H1 (cell line): ENCODE results near the gene HRH3. TPM values are rescaled to one million over a fixed set of nuclear protein-coding genes. Genes with fewer than 3 reads are reported as not detected.

Source experiments
- CTCF ChIA-PET: fragments of 300-600 bp; sonication (Branson Sonifier 250); formaldehyde crosslinking; loops from one replicate; lab custom pipeline; 2021; ENCODE audit not compliant: partially characterized antibody; lab: Charles Lee
- POLR2A ChIA-PET: fragments of 300-600 bp; sonication (Branson Sonifier 250); formaldehyde crosslinking; loops from one replicate; lab custom pipeline; 2021; ENCODE audit warnings: inconsistent platforms; ENCODE audit not compliant: partially characterized antibody; lab: Charles Lee
- DNase-seq, 2 experiments: peaks; one replicate each; pipeline versions ENCODE4 v3.0.0 to v3.0.0-alpha.2; 2010 to 2022; ENCODE audit warnings: low spot score in 2 of 2, low read depth in 1 of 2, mixed read lengths in 1 of 2
- FAIRE-seq: peaks from 2 replicates; lab custom pipeline; 2011; peaks lifted over from hg19 to GRCh38; lab: Jason Lieb, UNC
- H2AFZ ChIP-seq: 2 replicates; pipeline ENCODE4 v1.8.1; 2012; ENCODE audit warnings: low read length, inconsistent platforms
- H2AK5ac ChIP-seq: 2 replicates; pipeline ENCODE4 v1.6.1; 2013; ENCODE audit warnings: low read depth, low read length
- H2BK120ac ChIP-seq: replicated peaks from 2 replicates; pipeline ENCODE3; 2013; ENCODE audit warnings: low read depth, low read length, inconsistent platforms
- H2BK12ac ChIP-seq: 2 replicates; pipeline ENCODE4 v1.6.1; 2013; ENCODE audit warnings: low read depth, low read length
- H2BK15ac ChIP-seq: 2 replicates; pipeline ENCODE4 v1.6.1; 2013; ENCODE audit warnings: low read length
- H2BK20ac ChIP-seq: 2 replicates; pipeline ENCODE4 v1.6.1; 2013; ENCODE audit warnings: low read length
- H2BK5ac ChIP-seq: 2 replicates; pipeline ENCODE4 v1.6.1; 2013; ENCODE audit warnings: low read depth, low read length
- H3K14ac ChIP-seq: 2 replicates; pipeline ENCODE4 v1.6.1; 2013; ENCODE audit warnings: inconsistent platforms; ENCODE audit not compliant: insufficient read length
- H3K18ac ChIP-seq: 2 replicates; pipeline ENCODE4 v1.6.1; 2013; ENCODE audit warnings: low read length; ENCODE audit errors: extremely low read depth
- H3K23ac ChIP-seq: 2 replicates; pipeline ENCODE4 v1.6.1; 2013; ENCODE audit warnings: inconsistent platforms; ENCODE audit not compliant: insufficient read length
- H3K23me2 ChIP-seq: 2 replicates; pipeline ENCODE4 v1.6.1; 2013; ENCODE audit warnings: low read depth, low read length
- H3K27ac ChIP-seq: 2 replicates; pipeline ENCODE4 v1.6.1; 2011; ENCODE audit warnings: low read depth, low read length, inconsistent platforms
- H3K27me3 ChIP-seq, 4 experiments: replicated peaks in 1 of 4; 1 replicate in 1 of 4; 2 replicates in 3 of 4; pipeline versions ENCODE4 v1.6.1 to v1.8.1; 2011 to 2013; ENCODE audit warnings: low read length in 3 of 4, mild to moderate bottlenecking in 3 of 4, inconsistent platforms in 2 of 4, mixed read lengths in 2 of 4, moderate library complexity in 1 of 4; ENCODE audit not compliant: control insufficient read depth in 3 of 4, insufficient read depth in 3 of 4; ENCODE audit errors: extremely low read depth in 1 of 4
- H3K36me3 ChIP-seq, 4 experiments: 2 replicates each; pipeline versions ENCODE4 v1.6.1 to v1.8.1; 2011 to 2013; ENCODE audit warnings: mild to moderate bottlenecking in 4 of 4, low read length in 3 of 4, moderate library complexity in 2 of 4, control low read depth in 1 of 4, inconsistent platforms in 1 of 4; ENCODE audit not compliant: insufficient read depth in 4 of 4, control insufficient read depth in 2 of 4
- H3K4ac ChIP-seq: replicated peaks from 2 replicates; pipeline ENCODE3; 2013; ENCODE audit warnings: low read length, low read depth, mixed read lengths, inconsistent platforms; ENCODE audit not compliant: insufficient read length
- H3K4me1 ChIP-seq, 4 experiments: replicated peaks in 1 of 4; 1 replicate in 1 of 4; 2 replicates in 3 of 4; pipeline versions ENCODE4 v1.6.1 to v1.8.1; 2011 to 2013; ENCODE audit warnings: low read length in 3 of 4, inconsistent platforms in 2 of 4, mixed read lengths in 1 of 4; ENCODE audit not compliant: insufficient read depth in 4 of 4, control insufficient read depth in 3 of 4
- H3K4me2 ChIP-seq, 2 experiments: 2 replicates each; pipeline versions ENCODE4 v1.6.1 to v1.8.1; 2011 to 2013; ENCODE audit warnings: low read depth in 2 of 2, low read length in 2 of 2, control low read depth in 1 of 2, inconsistent platforms in 1 of 2, mild to moderate bottlenecking in 1 of 2; ENCODE audit not compliant: insufficient read depth in 1 of 2
- H3K4me3 ChIP-seq, 4 experiments: fragments of 200-600, 300-600 bp in 1 of 4; sonication (generic), shearing (Covaris generic), sonication (Bioruptor Twin) in 1 of 4; 2 replicates each; pipeline versions ENCODE4 v1.5.1 to v1.8.1; 2011 to 2016; ENCODE audit warnings: low read length in 4 of 4, low read depth in 3 of 4, control low read depth in 2 of 4, inconsistent platforms in 2 of 4, mild to moderate bottlenecking in 2 of 4, mixed read lengths in 1 of 4, moderate library complexity in 1 of 4; ENCODE audit not compliant: insufficient read depth in 2 of 4; ENCODE audit errors: extremely low read depth in 1 of 4
- H3K56ac ChIP-seq: replicated peaks from 2 replicates; pipeline ENCODE3; 2013; ENCODE audit warnings: low read depth, mild to moderate bottlenecking, mixed read lengths, low read length, inconsistent platforms; ENCODE audit not compliant: insufficient read length
- H3K79me1 ChIP-seq: 2 replicates; pipeline ENCODE4 v1.6.1; 2013; ENCODE audit warnings: low read depth, low read length, control low read depth
- H3K79me2 ChIP-seq, 2 experiments: 2 replicates each; pipeline versions ENCODE4 v1.6.1 to v1.8.1; 2012 to 2013; ENCODE audit warnings: low read length in 2 of 2, mild to moderate bottlenecking in 2 of 2, inconsistent platforms in 1 of 2; ENCODE audit not compliant: insufficient read depth in 2 of 2, control insufficient read depth in 1 of 2
- H3K9ac ChIP-seq, 4 experiments: replicated peaks in 1 of 4; 1 replicate in 1 of 4; 2 replicates in 3 of 4; pipeline versions ENCODE4 v1.6.1 to v1.8.1; 2011 to 2013; ENCODE audit warnings: low read depth in 3 of 4, low read length in 3 of 4, control low read depth in 2 of 4, mild to moderate bottlenecking in 2 of 4, moderate library complexity in 2 of 4, inconsistent platforms in 1 of 4; ENCODE audit errors: extremely low read depth in 1 of 4
- H3K9me3 ChIP-seq, 2 experiments: 2 replicates each; pipeline versions ENCODE4 v1.6.1 to v1.8.1; 2012 to 2013; ENCODE audit warnings: mild to moderate bottlenecking in 2 of 2, moderate library complexity in 2 of 2, control low read depth in 1 of 2, inconsistent platforms in 1 of 2, low read depth in 1 of 2, low read length in 1 of 2, mixed read lengths in 1 of 2; ENCODE audit not compliant: insufficient read depth in 2 of 2
- H4K20me1 ChIP-seq, 2 experiments: replicated peaks in 1 of 2; 2 replicates each; pipeline versions ENCODE3 to v1.8.1; 2011 to 2013; ENCODE audit warnings: inconsistent platforms in 2 of 2, low read length in 2 of 2, mild to moderate bottlenecking in 1 of 2; ENCODE audit not compliant: insufficient read depth in 2 of 2, control insufficient read depth in 1 of 2
- H4K5ac ChIP-seq: 2 replicates; pipeline ENCODE4 v1.6.1; 2013; ENCODE audit warnings: low read length, low read depth, mixed read lengths, inconsistent platforms; ENCODE audit not compliant: insufficient read length
- H4K8ac ChIP-seq: 2 replicates; pipeline ENCODE4 v1.8.0; 2013; ENCODE audit warnings: mild to moderate bottlenecking, moderate library complexity, low read length, inconsistent platforms; ENCODE audit not compliant: insufficient read depth; ENCODE audit errors: extremely low read depth
- H4K91ac ChIP-seq: replicated peaks from 2 replicates; pipeline ENCODE3; 2013; ENCODE audit warnings: low read length, mixed read lengths, inconsistent platforms; ENCODE audit not compliant: insufficient read length
- BCL11A ChIP-seq, 2 experiments: IDR thresholded peaks; one replicate each; pipeline ENCODE4 v1.6.1; 2011; ENCODE audit warnings: low read depth in 2 of 2, low read length in 2 of 2, mild to moderate bottlenecking in 2 of 2
- EGR1 ChIP-seq: IDR thresholded peaks from 2 replicates; pipeline ENCODE4 v1.6.1; 2011; ENCODE audit warnings: low read depth, low read length, borderline replicate concordance
- JUN ChIP-seq: IDR thresholded peaks from 2 replicates; pipeline ENCODE4 v1.6.1; 2011; ENCODE audit warnings: low read depth, mild to moderate bottlenecking, improper control_type of control experiment, low read length
- KDM5A ChIP-seq: fragments of 200-600 bp; IDR thresholded peaks from 2 replicates; pipeline ENCODE4 v1.7.1; 2012; ENCODE audit warnings: mild to moderate bottlenecking, low read length, inconsistent platforms, mixed read lengths
- POU5F1 ChIP-seq: IDR thresholded peaks from 2 replicates; pipeline ENCODE4 v1.6.1; 2011; ENCODE audit warnings: low read depth, mild to moderate bottlenecking, low read length, moderate library complexity
- RBBP5 ChIP-seq: IDR thresholded peaks from 2 replicates; pipeline ENCODE4 v1.7.1; 2012; ENCODE audit warnings: low read depth, mild to moderate bottlenecking, inconsistent platforms, low read length, moderate library complexity, borderline replicate concordance
- SIN3A ChIP-seq, 2 experiments: IDR thresholded peaks in 1 of 2; conservative IDR thresholded peaks in 1 of 2; 2 replicates each; pipeline ENCODE4 v1.6.1; 2011 to 2012; ENCODE audit warnings: low read length in 2 of 2, improper control_type of control experiment in 1 of 2, low read depth in 1 of 2, mild to moderate bottlenecking in 1 of 2
- SP4 ChIP-seq: IDR thresholded peaks from 2 replicates; pipeline ENCODE4 v1.6.1; 2012; ENCODE audit warnings: low read length, inconsistent platforms
- SUZ12 ChIP-seq: fragments of 200-600 bp; sonication (generic); IDR thresholded peaks from 2 replicates; pipeline ENCODE4 v1.6.1; 2012; ENCODE audit warnings: mild to moderate bottlenecking, inconsistent platforms, low read length, moderate library complexity, mixed read lengths
- TBP ChIP-seq: IDR thresholded peaks from 2 replicates; pipeline ENCODE4 v1.6.1; 2011; ENCODE audit warnings: low read depth, low read length, improper control_type of control experiment
- USF2 ChIP-seq: IDR thresholded peaks from 2 replicates; pipeline ENCODE4 v1.6.1; 2011; ENCODE audit warnings: low read length, improper control_type of control experiment
- YY1 ChIP-seq: IDR thresholded peaks from 2 replicates; pipeline ENCODE4 v1.6.1; 2011; ENCODE audit warnings: low read depth, mild to moderate bottlenecking, low read length
- WGBS, 2 experiments: shearing (Covaris generic) in 1 of 2; methylation state at CpG; one replicate each; pipeline versions ENCODE4 v1.1.6 to v1.1.7; 2013 to 2015; ENCODE audit warnings: low lambda C conversion rate in 2 of 2, mixed read lengths in 2 of 2, inconsistent platforms in 1 of 2, low coverage in 1 of 2, missing lambda C conversion rate in 1 of 2; ENCODE audit not compliant: insufficient replicate concordance in 2 of 2, insufficient coverage in 1 of 2, insufficient read length in 1 of 2; ENCODE audit errors: extremely low coverage in 1 of 2, missing lambda C conversion rate in 1 of 2; 5-methylcytosine and 5-hydroxymethylcytosine counted together
- polyA plus RNA-seq, 7 experiments: library from polyadenylated mRNA; depleted of rRNA in 3 of 7; stranded (reverse) in 5 of 7; unstranded in 2 of 7; fragments of >200 nt in 5 of 7; fragments of 200-250 nt in 2 of 7; gene quantifications; 1 replicate in 5 of 7; 2 replicates in 1 of 7; 4 replicates in 1 of 7; pipeline versions ENCODE4 v1.2.1 to v1.2.3, GENCODE V29; 2011 to 2013; ENCODE audit warnings: missing spikeins in 2 of 7, mixed read lengths in 2 of 7
- total RNA-seq: library from RNA; stranded (reverse); fragmentation: NEBNext Ultra II Directional; extraction: Animal tissue kit (Norgen Biotek cat#: 25700); gene quantifications from 2 replicates; pipeline ENCODE4 v1.2.1, GENCODE V29; 2021

HRH3 gene
- total and polyA plus RNA-seq, 2 of the 8 experiments (the other 6 are each of a cell fraction or from before 2014, with no cell fraction given), result 2.0 to 4.5 TPM

- peaks cover 0 to 15% (median under 1%) of the 10 kb centered on the region in 4 experiments; a peak in 5 of 8 replicates for H3K36me3 ChIP-seq
- H2BK15ac ChIP-seq, result no peak overlapping the region
- H3K27ac ChIP-seq, result no peak overlapping the region
- H3K4me3 ChIP-seq, result no peak overlapping the region
- H2AK5ac ChIP-seq, result no peak overlapping the region
- no peak overlapping the region for H3K4me2 ChIP-seq
- FAIRE-seq (no peak), DNase-seq (no peak)
- H4K8ac ChIP-seq, result no peak overlapping the region
- POLR2A ChIA-PET, result interaction anchor here (1.7 kb wide), 1 partner anchor 12 kb away, joined by 4 read pairs; no protein-coding TSS in a partner anchor
- H3K18ac ChIP-seq, result no peak overlapping the region
- H2AFZ ChIP-seq, result no peak overlapping the region
- H2BK5ac ChIP-seq, result no peak overlapping the region
- H2BK12ac ChIP-seq, result no peak overlapping the region
- CTCF ChIA-PET, result interaction anchor here (1.1 to 2.7 kb wide), 2 partner anchors 12 to 37 kb away, joined by 3 to 18 read pairs; no protein-coding TSS in a partner anchor
- peaks cover 8% of the 10 kb centered on the region for H3K79me1 ChIP-seq
- no peak overlapping the region for H2BK120ac ChIP-seq
- H4K20me1 ChIP-seq, result peaks cover 7 to 11% of the 10 kb centered on the region in 2 experiments
- no peak overlapping the region for H2BK20ac ChIP-seq
- H3K9ac ChIP-seq, result no peak overlapping the region
- 93% methylated on average over 19 of the region's 20 CpGs; no CpG with 5 or more reads in 1 of the 2 experiments for WGBS, 2 experiments
- no peaks in the 10 kb centered on the region for H3K23me2 ChIP-seq
- H3K9me3 ChIP-seq, result no peaks in the 10 kb centered on the region
- H4K5ac ChIP-seq, result no peak overlapping the region
- H3K23ac ChIP-seq, result no peak overlapping the region
- peaks cover 0 to 16% of the 10 kb centered on the region in 2 experiments; a peak in 1 of 4 replicates for H3K79me2 ChIP-seq
- no peak overlapping the region for H4K91ac ChIP-seq
- H3K4me1 ChIP-seq, result no peaks in the 10 kb centered on the region
- no peaks in the 10 kb centered on the region for H3K27me3 ChIP-seq
- no peak overlapping the region for H3K4ac ChIP-seq
- no peak overlapping the region for H3K14ac ChIP-seq
- H3K56ac ChIP-seq, result no peak overlapping the region
- no peak for TF ChIP-seq SP4
- TF ChIP-seq SUZ12, result no peak
- TF ChIP-seq EGR1, result no peak
- TF ChIP-seq JUN, result no peak
- TF ChIP-seq BCL11A (IDR thresholded peaks at IDR 0.05; ENCODE audit: low read depth in 2 of 2, low read length in 2 of 2), result no peak
- no peak for TF ChIP-seq KDM5A
- no peak for TF ChIP-seq POU5F1
- TF ChIP-seq TBP, result no peak
- no peak for TF ChIP-seq SIN3A (conservative IDR thresholded peaks at IDR 0.05 in 1 of 2, IDR thresholded peaks at IDR 0.05 in 1 of 2; ENCODE audit: low read depth in 1 of 2, low read length in 2 of 2)
- TF ChIP-seq YY1, result no peak
- TF ChIP-seq RBBP5, result no peak
- TF ChIP-seq USF2, result no peak
Observed at GRCh38 chr20:62258499-62259293, 38.6 kb upstream of the HRH3 start.
